HT1080 (cell line): ENCODE results near the gene PHRF1. TPM values are rescaled to one million over a fixed set of nuclear protein-coding genes. Genes with fewer than 3 reads are reported as not detected.
A peak's percentile ranks its signal among the peaks of the same experiment; 100 is the strongest.
"Not testable (repeated sequence)": the region's sequence is repeated elsewhere in the genome, so short reads cannot be mapped to it uniquely, and the experiment has no call there.

ENCODE experiments used
- DNase-seq: peaks from one replicate; pipeline ENCODE4 v3.0.0-alpha.2; 2015; ENCODE audit warnings: low read depth
- total RNA-seq: library from RNA; depleted of rRNA; stranded (reverse); fragments of >200 nt; shearing (Covaris generic); gene quantifications from 2 replicates; pipeline ENCODE4 v1.2.3, GENCODE V29; 2014

The PHRF1 gene
- total RNA-seq, 1 experiment from 2014 or later = 40.5 TPM

GRCh38 chr11:571802-572185 lies 4.5 kb upstream of the PHRF1 start:
- no peak for DNase-seq

DNA sequence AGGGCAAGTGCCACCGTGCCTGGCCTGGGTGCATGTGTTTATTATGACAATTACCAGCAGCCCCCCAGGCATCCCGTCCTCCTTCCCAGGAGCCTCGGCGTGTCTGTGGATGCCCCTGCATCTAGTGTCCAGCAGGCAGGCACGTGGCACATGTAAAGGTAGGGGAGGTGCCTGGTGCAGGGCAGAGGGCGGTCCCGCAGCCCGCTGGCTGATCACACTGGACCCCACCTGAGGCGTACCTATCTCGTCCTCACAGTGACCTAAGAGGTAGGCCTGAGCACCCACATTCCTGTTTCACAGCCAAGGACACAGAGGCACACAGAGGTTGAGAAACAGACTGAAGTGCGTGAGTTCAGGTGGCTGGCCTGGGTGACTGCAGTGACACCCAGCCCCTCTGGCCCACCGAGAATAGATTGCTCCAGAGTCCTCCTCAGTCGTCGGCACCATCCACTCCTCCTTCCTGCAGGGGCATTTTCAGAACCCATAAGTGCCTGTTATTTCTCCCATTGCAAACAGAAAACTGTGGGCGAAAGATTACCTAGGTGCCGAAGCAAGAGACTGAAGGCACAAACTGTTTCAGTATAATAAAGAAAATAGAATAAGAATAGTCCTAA lies 3.0 kb upstream of the PHRF1 start:
- DNase-seq = no peak

GRCh38 chr11:574031-574570 lies 2.2 kb upstream of the PHRF1 start:
- not testable (repeated sequence) for DNase-seq

GRCh38 chr11:574632-575312 lies 1.5 kb upstream of the PHRF1 start:
- no peak for DNase-seq

GRCh38 chr11:575313-575995 lies 816 bp upstream of the PHRF1 start:
- no peak for DNase-seq

- no peak for DNase-seq
Observed at GRCh38 chr11:576811-577610, 741 bp downstream of the PHRF1 start.

DNA sequence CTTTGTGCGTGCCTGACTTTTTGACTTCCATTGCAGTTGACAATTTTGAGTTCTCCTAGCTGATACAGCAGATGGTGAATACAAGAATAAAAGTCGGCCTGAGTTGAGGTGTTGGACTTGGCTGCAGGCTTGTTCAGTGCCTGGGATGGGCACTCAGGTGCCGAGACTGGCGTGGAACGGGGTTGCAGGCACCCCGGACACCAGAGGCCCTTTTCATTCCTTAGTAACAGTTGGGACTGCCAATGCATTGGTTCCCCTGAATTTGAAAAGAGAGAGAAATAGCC lies 1.3 kb downstream of the PHRF1 start:
- DNase-seq = no peak

GRCh38 chr11:578276-579035 lies 2.2 kb downstream of the PHRF1 start:
- no peak for DNase-seq

GRCh38 chr11:579830-580601 lies 3.7 kb downstream of the PHRF1 start:
- no peak for DNase-seq

- DNase-seq = no peak
Observed at GRCh38 chr11:581342-581741, 5.1 kb downstream of the PHRF1 start.

GRCh38 chr11:581752-582151 lies 5.5 kb downstream of the PHRF1 start:
- no peak for DNase-seq

- DNase-seq = no peak
Observed at GRCh38 chr11:584287-584686, 8.0 kb downstream of the PHRF1 start.

GRCh38 chr11:586376-587316 lies 10.4 kb downstream of the PHRF1 start:
- no peak for DNase-seq

- DNase-seq = no peak
Observed at GRCh38 chr11:587546-587945, 11.3 kb downstream of the PHRF1 start.

- peak; percentile 53 for DNase-seq
Observed at GRCh38 chr11:587978-588380, 11.7 kb downstream of the PHRF1 start.

- DNase-seq = no peak
Observed at GRCh38 chr11:589798-590197, 13.5 kb downstream of the PHRF1 start.

DNA sequence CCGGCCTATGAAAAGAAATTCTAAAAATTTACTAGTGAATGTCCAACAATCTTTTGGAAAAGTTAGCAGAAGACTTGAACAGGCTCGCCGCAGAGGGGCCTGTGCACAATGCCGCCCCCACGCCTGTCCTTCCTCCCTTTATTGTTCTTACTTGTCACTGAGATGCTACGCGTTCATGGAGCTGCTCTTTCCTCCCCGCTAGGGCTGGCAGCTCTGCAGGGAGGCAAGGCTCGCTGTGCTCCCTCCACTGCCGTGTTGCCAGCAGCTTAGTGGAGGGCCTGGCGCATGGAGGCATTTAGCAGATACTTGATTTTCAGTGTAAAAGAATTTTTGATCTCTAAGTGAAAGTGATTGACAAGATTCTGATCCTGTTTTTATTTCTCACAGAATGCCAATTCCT lies 14.7 kb downstream of the PHRF1 start:
- no peak for DNase-seq

GRCh38 chr11:592501-592900 lies 16.2 kb downstream of the PHRF1 start:
- DNase-seq = no peak

DNA sequence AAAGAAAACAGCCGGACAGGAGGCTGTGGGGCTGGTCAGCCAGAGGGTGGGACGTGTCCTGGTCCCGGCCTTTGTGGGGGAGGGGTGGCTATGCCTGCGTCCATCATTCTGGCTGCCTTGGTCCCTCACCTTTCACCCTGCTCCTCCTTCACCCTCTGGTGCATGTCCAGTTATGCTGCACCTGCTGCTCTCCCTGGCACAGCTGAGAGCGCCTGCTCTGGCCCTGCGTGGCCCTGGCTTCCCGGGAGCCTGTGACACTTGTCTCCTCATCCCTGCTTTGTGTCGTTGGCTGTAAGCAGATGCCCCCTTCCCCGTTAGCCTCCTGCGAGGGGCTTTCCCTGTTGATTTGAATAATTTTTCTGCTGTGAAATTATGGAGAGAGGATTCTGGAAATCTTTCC lies 16.6 kb downstream of the PHRF1 start:
- no peak for DNase-seq
